Neuron (in vitro differentiated cells): ENCODE measurements around the gene MADD.

Source experiments
- H2AFZ ChIP-seq: one replicate; pipeline ENCODE4 v1.6.1; 2013; ENCODE audit warnings: low read depth, mild to moderate bottlenecking, inconsistent platforms, low read length, moderate library complexity
- H3K27me3 ChIP-seq: one replicate; pipeline ENCODE4 v1.6.1; 2013; ENCODE audit warnings: low read length; ENCODE audit not compliant: insufficient read depth
- H3K36me3 ChIP-seq: one replicate; pipeline ENCODE4 v1.6.1; 2013; ENCODE audit warnings: low read length; ENCODE audit not compliant: insufficient read depth
- H3K4me1 ChIP-seq: one replicate; pipeline ENCODE4 v1.6.1; 2013; ENCODE audit warnings: low read length; ENCODE audit not compliant: insufficient read depth
- H3K4me3 ChIP-seq: 2 replicates; pipeline ENCODE4 v1.5.1; 2013; ENCODE audit warnings: mild to moderate bottlenecking, low read length, moderate library complexity
- H3K9me3 ChIP-seq: one replicate; pipeline ENCODE4 v1.6.1; 2013; ENCODE audit warnings: low read length

The MADD gene

DNA sequence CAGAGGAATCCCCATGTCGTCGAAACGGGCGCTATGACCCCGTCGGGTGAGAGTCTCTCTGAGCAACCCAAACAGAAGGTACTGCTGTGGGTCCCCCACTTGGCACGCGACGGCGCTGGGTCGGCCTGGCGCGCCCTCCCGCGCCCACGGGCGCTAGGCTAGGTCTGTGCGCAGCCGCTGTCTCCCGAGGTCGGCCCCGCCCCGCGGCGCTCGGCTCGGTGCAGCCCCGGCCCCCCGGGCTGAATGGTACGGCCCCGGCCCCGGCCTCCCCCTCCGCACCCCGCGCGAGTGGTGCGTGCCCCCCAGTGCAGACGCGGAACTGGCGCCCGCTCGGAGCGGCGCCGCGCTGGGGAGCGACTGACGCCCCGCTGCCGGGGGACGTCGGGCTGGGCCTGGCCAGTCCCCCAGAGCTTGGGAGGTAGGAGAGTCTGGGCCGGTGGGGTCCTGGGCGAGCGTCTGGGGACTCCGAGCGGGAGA is at the start of gene MADD:
Gene MADD, plus strand, starts transcription at position 305 of the 477 bp plus-strand sequence.
- H3K27me3 ChIP-seq: no peaks in the 10 kb centered on the region
- H2AFZ ChIP-seq: peak within 1 kb of the TSS; percentile 76
- H3K36me3 ChIP-seq: peaks cover 8% of the 10 kb centered on the region
- H3K4me3 ChIP-seq: peak within 1 kb of the TSS; percentile 76
- peaks cover 30% of the 10 kb centered on the region for H3K4me1 ChIP-seq
- H3K9me3 ChIP-seq: no peaks in the 10 kb centered on the region

DNA sequence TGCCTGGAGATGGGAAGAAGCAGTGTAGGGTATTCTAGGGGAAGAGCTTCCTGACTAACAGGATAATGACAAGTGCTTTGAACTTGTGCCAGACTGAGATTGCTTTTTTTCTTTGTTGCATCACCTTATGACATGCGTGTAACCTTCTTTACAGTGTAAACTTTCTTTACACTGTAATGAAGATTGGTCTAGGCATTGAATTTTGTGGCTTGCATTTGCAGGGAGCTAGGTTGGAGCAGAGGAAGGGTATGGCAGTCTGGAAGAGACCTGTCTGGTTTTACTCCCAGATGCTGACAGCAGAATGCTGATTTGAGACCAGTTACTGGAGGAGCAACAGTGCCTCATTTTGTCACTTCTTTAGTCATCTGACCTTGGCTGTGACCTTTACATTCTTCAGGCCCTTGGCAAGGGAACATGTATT is 49.5 kb upstream of the MADD start:
- H3K4me3 ChIP-seq: no peak overlapping the region
- H3K9me3 ChIP-seq: no peaks in the 10 kb centered on the region
- H3K4me1 ChIP-seq: peaks cover 29% of the 10 kb centered on the region
- no peaks in the 10 kb centered on the region for H3K36me3 ChIP-seq
- no peaks in the 10 kb centered on the region for H3K27me3 ChIP-seq
- no peak overlapping the region for H2AFZ ChIP-seq

DNA sequence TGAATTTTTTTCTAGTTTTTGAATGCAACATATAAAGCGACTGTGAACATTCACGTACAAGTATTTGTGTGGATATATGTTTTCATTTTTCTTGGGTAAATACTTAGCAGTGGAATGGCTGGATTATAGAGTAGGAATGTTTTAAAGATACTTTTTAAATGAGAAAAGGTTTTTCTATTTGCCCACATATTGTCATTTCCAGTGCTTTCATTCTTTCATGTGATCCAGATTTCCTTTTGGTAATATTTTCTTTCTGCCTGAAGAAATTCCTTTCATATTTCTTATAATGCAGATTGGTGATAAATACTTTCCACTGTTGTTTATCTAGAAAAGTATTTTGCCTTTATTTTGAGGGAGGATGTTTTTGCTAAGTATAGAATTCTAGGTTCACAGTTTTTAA is 47.2 kb upstream of the MADD start:
- Histone ChIP-seq H3K9me3 (no peaks in the 10 kb centered on the region), H3K4me3 (no peak overlapping the region), H3K27me3 (no peaks in the 10 kb centered on the region), H3K4me1 (peaks cover 21% of the 10 kb centered on the region), H3K36me3 (peaks cover 4% of the 10 kb centered on the region), H2AFZ (no peak overlapping the region)

DNA sequence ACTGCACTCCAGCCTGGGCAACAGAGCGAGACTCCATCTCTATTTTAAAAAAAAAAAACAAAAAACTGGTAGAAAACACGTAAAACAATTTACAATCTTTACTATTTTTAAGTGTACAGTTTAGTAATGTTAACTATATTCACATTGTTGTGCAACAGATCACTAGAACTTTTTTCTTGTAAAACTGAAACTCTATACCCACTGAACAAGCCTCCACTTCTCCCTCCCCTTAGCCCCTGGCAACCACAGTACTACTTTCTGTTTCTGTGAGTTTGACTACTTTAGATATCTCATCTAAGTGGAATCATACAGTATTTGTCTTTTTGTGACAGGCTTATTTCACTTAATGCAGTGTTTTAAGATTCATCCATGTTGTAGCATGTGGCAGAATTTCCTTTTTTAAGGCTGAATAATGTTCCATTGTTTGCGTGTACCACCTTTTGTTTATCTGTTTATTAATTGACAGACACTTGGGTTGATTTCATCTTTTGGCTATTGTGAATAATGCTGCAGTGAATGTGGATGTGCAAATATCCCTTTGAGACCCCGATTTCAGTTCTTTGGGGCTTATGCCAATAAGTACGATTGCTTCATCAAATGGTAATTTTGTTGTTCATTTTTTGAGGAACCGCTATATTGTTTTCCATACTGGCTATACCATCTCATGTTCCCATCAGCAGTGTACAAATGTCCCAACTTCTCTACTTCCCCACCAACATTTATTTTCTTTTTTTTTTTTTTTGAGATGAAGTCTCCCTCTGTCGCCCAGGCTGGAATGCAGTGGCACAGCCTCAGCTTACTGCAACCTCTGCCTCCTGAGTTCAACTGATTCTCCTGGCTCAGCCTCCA is 44.2 kb upstream of the MADD start:
- peaks cover 5% of the 10 kb centered on the region for H3K4me1 ChIP-seq
- H2AFZ ChIP-seq: no peak overlapping the region
- peaks cover 4% of the 10 kb centered on the region for H3K36me3 ChIP-seq
- no peaks in the 10 kb centered on the region for H3K9me3 ChIP-seq
- no peak overlapping the region for H3K4me3 ChIP-seq
- H3K27me3 ChIP-seq: no peaks in the 10 kb centered on the region

DNA sequence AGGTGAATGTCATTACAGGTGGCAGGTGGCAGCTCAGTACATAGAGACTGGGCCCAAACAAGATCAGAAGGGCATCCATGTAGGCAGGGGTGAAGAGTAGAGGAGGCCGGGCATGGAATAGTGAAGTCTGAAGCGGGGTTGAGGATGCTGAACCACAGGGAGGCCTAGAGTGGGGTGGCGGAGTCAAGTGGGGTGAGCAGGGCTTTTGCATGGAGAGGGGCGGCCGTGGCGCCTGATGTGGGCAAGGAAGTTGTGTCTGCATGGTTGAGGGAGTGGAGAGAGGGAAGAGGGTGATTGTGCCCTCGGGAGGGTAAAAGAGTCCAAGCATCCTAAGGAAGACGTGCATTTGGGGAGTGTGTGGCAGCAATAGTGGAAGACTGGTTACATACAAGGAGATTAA is 40.8 kb upstream of the MADD start:
- Histone ChIP-seq H3K4me1 (no peaks in the 10 kb centered on the region), H3K36me3 (peaks cover 4% of the 10 kb centered on the region), H2AFZ (no peak overlapping the region), H3K27me3 (no peaks in the 10 kb centered on the region), H3K9me3 (no peaks in the 10 kb centered on the region), H3K4me3 (no peak overlapping the region)

DNA sequence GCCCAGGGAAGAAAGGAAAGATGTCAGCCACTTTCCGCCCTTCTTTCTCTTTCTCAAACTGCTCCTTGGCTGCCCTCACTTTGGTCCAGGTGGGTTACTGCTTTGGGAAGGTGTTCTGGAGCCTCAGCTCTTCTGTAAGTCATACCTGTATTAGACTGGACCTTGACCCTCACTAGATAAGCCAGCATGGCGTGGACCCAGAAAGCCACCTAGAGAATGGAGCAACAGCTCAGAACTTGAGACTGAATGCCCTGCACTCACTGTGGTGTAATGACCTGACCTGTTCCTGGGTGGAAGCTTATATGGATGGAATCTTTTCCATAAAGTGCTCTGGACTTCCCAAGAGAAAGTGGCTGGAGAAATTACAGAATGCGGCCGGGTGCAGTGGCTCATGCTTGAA is 36.9 kb upstream of the MADD start:
- H3K4me3 ChIP-seq: no peak overlapping the region
- H3K36me3 ChIP-seq: peaks cover 4% of the 10 kb centered on the region
- H3K4me1 ChIP-seq: no peaks in the 10 kb centered on the region
- no peaks in the 10 kb centered on the region for H3K27me3 ChIP-seq
- no peak overlapping the region for H2AFZ ChIP-seq
- no peaks in the 10 kb centered on the region for H3K9me3 ChIP-seq

DNA sequence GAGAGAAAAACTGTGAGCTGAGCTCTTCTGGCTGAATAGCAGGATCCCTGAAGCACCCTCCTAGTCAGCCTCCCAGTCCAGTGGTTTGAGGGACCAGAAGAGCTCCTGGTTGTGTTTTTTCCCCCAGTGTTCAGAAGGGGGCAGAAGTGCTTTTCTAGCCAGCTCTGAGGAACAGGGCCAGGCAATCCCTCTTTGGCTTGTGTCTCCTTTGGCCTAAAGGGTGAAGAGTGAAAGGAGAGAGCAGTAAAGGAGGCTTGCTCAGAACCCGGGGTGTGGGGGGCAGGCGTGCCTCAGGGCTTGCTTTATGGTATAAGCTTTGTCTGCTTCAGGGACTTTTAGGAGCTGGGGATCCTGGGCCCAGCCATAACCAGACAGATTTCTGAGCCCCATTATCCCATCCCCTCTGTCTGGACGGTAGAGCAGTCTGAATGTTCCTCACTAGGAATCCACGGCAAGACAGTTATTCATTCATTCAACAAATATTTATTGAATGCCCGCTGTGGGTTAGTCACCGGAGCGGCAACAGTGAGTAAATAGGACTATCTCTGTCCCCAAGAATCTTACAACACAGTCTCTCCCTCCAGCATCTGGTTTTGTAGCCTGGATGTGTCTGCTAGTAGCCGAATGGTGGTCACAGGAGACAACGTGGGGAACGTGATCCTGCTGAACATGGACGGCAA is 35.8 kb upstream of the MADD start:
- no peak overlapping the region for H2AFZ ChIP-seq
- no peaks in the 10 kb centered on the region for H3K4me1 ChIP-seq
- no peaks in the 10 kb centered on the region for H3K9me3 ChIP-seq
- H3K36me3 ChIP-seq: peaks cover 10% of the 10 kb centered on the region
- H3K27me3 ChIP-seq: no peaks in the 10 kb centered on the region
- no peak overlapping the region for H3K4me3 ChIP-seq

DNA sequence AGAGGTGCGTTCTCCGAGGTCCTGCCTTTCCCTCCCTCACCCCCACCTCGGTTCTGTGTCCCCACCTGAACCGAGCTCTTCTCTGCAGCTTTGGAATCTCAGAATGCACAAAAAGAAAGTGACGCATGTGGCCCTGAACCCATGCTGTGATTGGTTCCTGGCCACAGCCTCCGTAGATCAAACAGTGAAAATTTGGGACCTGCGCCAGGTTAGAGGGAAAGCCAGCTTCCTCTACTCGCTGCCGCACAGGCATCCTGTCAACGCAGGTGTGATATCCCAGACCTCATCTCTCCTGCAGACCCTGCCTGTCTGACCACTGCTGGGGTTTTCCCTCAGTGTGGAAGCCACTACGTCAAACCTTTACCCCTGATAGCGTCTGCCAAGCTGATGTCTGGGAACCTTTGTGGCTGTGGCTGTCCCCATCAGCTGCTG is 35.2 kb upstream of the MADD start:
- no peak overlapping the region for H2AFZ ChIP-seq
- no peaks in the 10 kb centered on the region for H3K9me3 ChIP-seq
- no peaks in the 10 kb centered on the region for H3K27me3 ChIP-seq
- H3K4me3 ChIP-seq: no peak overlapping the region
- peaks cover 16% of the 10 kb centered on the region for H3K36me3 ChIP-seq
- no peaks in the 10 kb centered on the region for H3K4me1 ChIP-seq

DNA sequence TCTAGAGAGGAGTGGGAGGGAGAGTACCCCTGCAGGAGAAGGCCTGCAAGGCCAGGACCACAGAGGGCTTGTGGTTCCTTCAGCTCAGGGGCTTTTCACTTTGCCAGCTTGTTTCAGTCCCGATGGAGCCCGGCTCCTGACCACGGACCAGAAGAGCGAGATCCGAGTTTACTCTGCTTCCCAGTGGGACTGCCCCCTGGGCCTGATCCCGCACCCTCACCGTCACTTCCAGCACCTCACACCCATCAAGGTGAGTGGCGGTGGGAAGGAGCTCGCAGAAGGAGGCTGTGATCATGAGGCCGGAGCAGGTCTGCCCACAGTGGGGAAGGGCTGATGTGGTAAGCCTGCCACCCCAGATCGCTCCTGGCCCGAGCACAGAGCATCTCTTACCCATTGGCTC is 34.8 kb upstream of the MADD start:
- Histone ChIP-seq H3K4me3 (no peak overlapping the region), H3K4me1 (no peaks in the 10 kb centered on the region), H3K36me3 (peaks cover 21% of the 10 kb centered on the region), H2AFZ (no peak overlapping the region), H3K9me3 (no peaks in the 10 kb centered on the region), H3K27me3 (no peaks in the 10 kb centered on the region)

DNA sequence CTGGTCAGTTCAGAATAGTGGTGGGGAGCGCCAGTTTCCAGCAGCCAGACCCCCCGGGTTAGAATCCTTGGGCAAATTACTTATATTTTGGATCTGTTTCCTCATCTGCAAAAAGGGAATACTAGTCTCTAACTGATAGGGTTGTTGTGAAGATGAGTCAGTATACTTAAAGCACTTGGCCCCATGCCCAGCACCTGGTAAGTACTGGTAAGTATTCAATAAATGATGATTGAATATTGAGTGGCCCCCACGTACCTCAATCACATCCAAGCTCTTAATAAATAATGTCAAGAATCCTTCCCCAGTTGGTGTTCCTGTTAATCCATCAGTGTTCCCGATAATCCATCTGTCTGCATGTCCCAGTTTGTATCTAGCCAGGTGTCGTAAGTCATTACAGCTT is 33.5 kb upstream of the MADD start:
- Histone ChIP-seq H3K36me3 (peaks cover 28% of the 10 kb centered on the region), H3K9me3 (no peaks in the 10 kb centered on the region)

DNA sequence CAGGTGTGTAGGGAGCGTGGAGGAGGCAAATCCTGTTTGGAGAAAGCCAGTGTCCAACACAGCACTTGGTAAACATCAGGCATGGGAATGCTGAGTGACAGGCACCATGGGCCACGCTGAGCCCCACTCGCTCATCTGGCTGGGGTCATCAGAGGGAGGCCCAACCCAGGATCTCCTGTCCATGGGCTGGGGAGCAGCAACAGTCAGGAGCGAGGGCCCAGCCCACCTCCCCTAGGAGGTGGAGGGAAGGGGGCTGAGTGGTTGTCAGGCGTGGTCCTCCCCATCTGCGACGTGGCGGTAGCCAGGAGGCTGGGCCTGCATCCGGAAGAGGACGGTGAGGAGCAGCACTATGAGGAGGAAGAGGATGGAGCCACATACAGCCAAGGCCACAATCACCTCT is 30.1 kb upstream of the MADD start:
- H2AFZ ChIP-seq: no peak overlapping the region
- no peaks in the 10 kb centered on the region for H3K27me3 ChIP-seq
- no peaks in the 10 kb centered on the region for H3K9me3 ChIP-seq
- peaks cover 58% of the 10 kb centered on the region for H3K36me3 ChIP-seq
- H3K4me3 ChIP-seq: no peak overlapping the region
- H3K4me1 ChIP-seq: no peaks in the 10 kb centered on the region

More for the DNA sequence above, 33.5 kb upstream of the MADD start:
- H3K4me3 ChIP-seq: no peak overlapping the region
- no peak overlapping the region for H2AFZ ChIP-seq
- no peaks in the 10 kb centered on the region for H3K27me3 ChIP-seq
- no peaks in the 10 kb centered on the region for H3K4me1 ChIP-seq

DNA sequence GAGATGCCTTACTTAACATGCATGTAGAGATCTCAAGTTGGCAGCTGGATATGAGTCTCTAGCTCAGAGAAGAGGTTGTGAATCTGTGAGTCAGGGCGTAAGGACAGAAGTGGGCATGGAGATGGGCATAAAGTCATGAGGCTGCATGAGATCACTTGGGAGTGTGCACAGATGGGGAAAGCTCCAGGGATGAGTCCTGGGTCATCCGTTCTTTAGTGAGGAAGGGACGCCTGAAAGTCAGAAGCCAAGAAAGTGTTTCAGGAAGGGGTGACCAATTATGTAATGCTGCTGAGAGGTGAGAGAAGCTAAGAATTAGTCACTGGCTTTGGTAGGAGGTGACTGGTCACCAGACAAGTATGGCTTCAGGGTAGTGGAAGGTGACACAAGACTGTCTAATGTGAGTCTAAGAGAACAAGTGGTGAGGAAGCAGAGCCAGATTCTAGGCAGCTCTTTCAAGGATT is 28.1 kb upstream of the MADD start:
- H3K9me3 ChIP-seq: no peaks in the 10 kb centered on the region
- H3K36me3 ChIP-seq: peaks cover 71% of the 10 kb centered on the region
- H3K27me3 ChIP-seq: no peaks in the 10 kb centered on the region

DNA sequence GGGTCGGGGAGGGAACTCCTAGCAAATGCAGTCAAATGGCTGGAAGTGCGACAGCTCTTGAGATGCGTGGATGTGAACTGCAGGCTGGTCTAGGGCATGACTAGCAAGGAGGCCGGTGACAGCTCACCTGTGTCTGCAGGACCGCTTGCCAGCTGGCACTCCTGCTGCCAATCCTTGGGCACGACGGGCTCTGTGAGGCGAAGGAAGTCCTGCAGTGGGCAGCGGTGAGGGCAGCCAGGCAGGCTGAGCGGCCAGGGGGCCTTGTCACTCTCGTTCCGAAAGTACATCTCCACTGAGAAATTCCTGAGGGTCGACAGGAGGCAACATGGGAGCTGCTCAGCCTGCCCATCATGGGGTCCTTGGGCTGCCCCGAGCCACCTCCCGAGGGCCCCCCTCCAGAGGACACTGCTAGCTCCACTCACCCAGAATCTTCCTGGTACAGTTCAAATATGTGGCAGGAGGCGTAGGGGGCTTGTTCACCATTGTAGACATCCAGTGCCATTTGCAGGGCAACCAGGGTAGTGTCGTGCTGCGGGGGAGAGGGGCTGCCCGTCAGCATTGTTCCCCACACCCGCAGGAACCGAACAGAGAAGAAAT is 27.2 kb upstream of the MADD start:
- H3K9me3 ChIP-seq: no peaks in the 10 kb centered on the region
- H2AFZ ChIP-seq: no peak overlapping the region
- peaks cover 74% of the 10 kb centered on the region for H3K36me3 ChIP-seq
- peaks cover 5% of the 10 kb centered on the region for H3K4me1 ChIP-seq
- H3K4me3 ChIP-seq: no peak overlapping the region
- no peaks in the 10 kb centered on the region for H3K27me3 ChIP-seq

More for the DNA sequence above, 28.1 kb upstream of the MADD start:
- Histone ChIP-seq H2AFZ (no peak overlapping the region), H3K4me3 (no peak overlapping the region), H3K4me1 (no peaks in the 10 kb centered on the region)
